K562 (cell line): ENCODE results near the gene UBXN1. TPM values are rescaled to one million over a fixed set of nuclear protein-coding genes. Genes with fewer than 3 reads are reported as not detected.

ENCODE experiments used
- GATA2 ChIP-seq: sonication (generic); formaldehyde crosslinking; IDR thresholded peaks from 2 replicates; pipeline ENCODE4 v1.4.0; 2020; ENCODE audit warnings: mild to moderate bottlenecking, missing genetic modification reagents
- NELFE ChIP-seq: IDR thresholded peaks from 2 replicates; pipeline ENCODE4 v1.6.1; 2011; ENCODE audit warnings: mild to moderate bottlenecking; ENCODE audit not compliant: insufficient read depth, insufficient read length
- NR3C1 ChIP-seq: sonication (generic); formaldehyde crosslinking; IDR thresholded peaks from 2 replicates; pipeline ENCODE4 v1.8.1; 2022; ENCODE audit warnings: missing genetic modification reagents
- SAFB2 ChIP-seq: fragments of 200-400 bp; formaldehyde crosslinking; IDR thresholded peaks from 2 replicates; pipeline ENCODE4 v1.6.1; 2018; ENCODE audit warnings: borderline replicate concordance, low read length, low read depth, moderate library complexity; ENCODE audit not compliant: severe bottlenecking
- TCF3 ChIP-seq: sonication (generic); formaldehyde crosslinking; IDR thresholded peaks from 2 replicates; pipeline ENCODE4 v1.4.0; 2020; ENCODE audit warnings: mild to moderate bottlenecking, missing genetic modification reagents
- ZC3H4 ChIP-seq: sonication (generic); formaldehyde crosslinking; IDR thresholded peaks from 2 replicates; pipeline ENCODE4 v1.9.0; 2021; ENCODE audit warnings: missing genetic modification reagents, borderline replicate concordance
- ZNF561 ChIP-seq: fragments of 450-650 bp; formaldehyde crosslinking; conservative IDR thresholded peaks from 2 replicates; pipeline ENCODE4 v1.4.0; 2020; ENCODE audit warnings: mild to moderate bottlenecking, moderate library complexity
- polyA plus RNA-seq, 8 experiments: library from polyadenylated mRNA; depleted of rRNA in 4 of 8; stranded (reverse) in 5 of 8; unstranded in 3 of 8; fragments of >200 nt; fragmentation: Nextera tagmentation in 2 of 8; fragmentation: Illumina TruSeq in 1 of 8; extraction: Ambion mirVana in 2 of 8; extraction: Trizol in 1 of 8; gene quantifications; 2 replicates each; pipeline versions ENCODE4 v1.2.1 to v1.2.3, GENCODE V29; 2011 to 2014; ENCODE audit warnings: inconsistent platforms in 1 of 8, missing spikeins in 1 of 8
- total RNA-seq, 7 experiments: library from RNA; depleted of rRNA in 6 of 7; stranded (reverse); fragments of >200 nt in 6 of 7; fragmentation: Illumina TruSeq in 2 of 7; extraction: Trizol in 2 of 7; gene quantifications; 2 replicates each; pipeline versions ENCODE4 v1.2.1 to v1.2.3, GENCODE V29; 2011 to 2021; ENCODE audit warnings: low replicate concordance in 1 of 7
- TF ChIP-seq, protein P1 (sequence below): fragments of 250-450 bp; sonication (Bioruptor Pico); IDR thresholded peaks from 2 replicates; pipeline ENCODE4 v1.5.0; 2021; ENCODE audit warnings: mild to moderate bottlenecking, moderate library complexity
- TF ChIP-seq, protein P2 (sequence below): fragments of 450-650 bp; IDR thresholded peaks from 2 replicates; pipeline ENCODE4 v1.6.1; 2016; ENCODE audit warnings: mild to moderate bottlenecking, moderate library complexity
- TF ChIP-seq, protein P3 (sequence below), 2 experiments: fragments of 450-650 bp; conservative IDR thresholded peaks; 2 replicates each; pipeline ENCODE4 v1.6.1; 2017; ENCODE audit warnings: mild to moderate bottlenecking in 2 of 2, moderate library complexity in 2 of 2

UBXN1 gene
- total and polyA plus RNA-seq, 9 of the 15 experiments (the other 6 are each of a cell fraction or from before 2014, with no cell fraction given), result 4.8 to 263 (median 99.7) TPM

DNA sequence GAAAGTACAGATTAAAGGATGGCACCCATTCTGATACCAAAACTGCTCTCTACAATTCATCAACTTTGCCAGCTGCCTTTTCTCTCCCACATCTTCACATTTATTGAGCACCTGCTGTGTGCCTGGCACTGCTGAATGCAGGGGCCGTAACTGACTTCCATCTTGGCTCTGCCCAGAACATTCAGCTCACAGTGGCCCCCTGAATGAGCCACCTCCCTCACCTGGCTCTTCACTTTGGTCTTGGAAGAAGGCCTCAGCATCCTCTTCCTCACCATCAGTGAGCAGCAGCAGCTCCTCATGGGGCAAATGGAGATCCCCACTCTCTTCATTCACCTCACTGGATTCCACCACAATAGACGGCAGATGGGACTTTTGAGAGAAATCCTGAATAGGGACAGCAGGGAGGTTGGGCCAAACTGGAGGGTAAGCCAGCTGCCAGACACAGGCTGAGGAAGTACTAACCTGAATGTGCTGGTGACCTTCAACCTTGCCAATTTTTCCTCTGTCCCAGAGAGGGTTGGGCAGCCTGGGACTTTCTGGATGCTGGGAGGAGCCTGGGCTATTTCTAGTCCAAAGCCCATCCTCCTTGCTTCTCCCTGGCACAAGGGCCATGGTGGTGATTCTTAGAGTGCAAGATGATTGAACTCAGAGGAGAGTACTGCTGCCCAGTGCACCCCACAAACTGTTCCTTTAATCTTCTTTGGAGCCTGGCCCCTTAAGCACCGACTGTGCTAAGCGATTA is 9.3 kb downstream of the UBXN1 start (continued):
- TF ChIP-seq, protein P1, sequence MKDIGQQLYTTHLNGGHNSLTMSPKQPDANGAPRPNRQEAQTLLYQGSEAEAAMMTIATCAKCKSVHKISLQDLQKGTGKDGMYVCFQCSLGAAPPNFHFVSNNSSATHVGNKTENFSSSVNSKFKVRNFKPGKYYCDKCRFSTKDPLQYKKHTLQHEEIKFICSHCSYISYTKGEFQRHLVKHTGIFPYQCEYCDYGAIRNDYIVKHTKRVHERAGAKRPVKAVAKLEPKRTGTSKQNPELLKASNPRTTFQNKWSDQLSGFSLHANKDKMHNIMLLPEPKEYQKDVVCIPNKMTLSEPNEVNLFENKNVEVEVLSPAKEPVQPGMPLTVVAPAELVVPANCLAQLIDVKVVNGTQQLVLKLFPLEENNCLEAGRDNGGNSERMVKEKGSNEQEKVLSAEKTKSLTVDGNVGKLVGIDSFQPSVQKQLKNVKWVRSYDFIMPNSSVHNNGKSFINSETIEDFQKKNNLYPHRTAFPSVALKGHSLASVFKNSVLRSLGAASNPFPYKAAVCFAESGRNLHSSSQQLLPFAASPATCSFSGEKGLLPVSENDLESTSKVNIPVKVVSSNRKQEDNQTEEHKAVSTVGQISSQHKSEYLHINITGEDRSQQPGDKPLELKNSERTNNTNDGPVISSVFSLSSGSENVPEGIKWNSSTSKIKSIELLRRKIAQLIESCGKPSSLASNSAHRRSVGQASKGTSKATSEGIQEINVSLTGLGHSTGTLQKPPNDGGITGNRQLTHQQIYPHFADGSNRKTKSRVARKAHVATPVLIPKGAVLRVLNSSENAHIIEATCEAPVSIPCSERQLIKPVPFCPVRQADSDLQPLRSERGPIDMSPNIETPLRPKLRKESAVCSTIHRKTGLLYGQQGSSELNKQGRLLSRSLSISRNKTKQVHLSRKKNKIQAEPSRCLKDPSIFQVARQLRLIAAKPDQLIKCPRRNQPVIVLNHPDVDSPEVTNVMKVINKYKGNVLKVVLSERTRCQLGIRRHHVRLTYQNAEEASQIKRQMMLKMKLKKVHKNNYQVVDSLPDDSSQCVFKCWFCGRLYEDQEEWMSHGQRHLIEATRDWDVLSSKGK (CRISPR knock-in tag), result no peak
- TF ChIP-seq NR3C1 (CRISPR knock-in tag) (no peak), ZNF561 (CRISPR knock-in tag) (no peak), TCF3 (CRISPR knock-in tag) (0 out of 2 replicates have a peak, but pooled peaks have one; percentile 12), ZC3H4 (no peak), GATA2 (CRISPR knock-in tag) (no peak), NELFE (no peak), SAFB2 (no peak)
- TF ChIP-seq, protein P2, sequence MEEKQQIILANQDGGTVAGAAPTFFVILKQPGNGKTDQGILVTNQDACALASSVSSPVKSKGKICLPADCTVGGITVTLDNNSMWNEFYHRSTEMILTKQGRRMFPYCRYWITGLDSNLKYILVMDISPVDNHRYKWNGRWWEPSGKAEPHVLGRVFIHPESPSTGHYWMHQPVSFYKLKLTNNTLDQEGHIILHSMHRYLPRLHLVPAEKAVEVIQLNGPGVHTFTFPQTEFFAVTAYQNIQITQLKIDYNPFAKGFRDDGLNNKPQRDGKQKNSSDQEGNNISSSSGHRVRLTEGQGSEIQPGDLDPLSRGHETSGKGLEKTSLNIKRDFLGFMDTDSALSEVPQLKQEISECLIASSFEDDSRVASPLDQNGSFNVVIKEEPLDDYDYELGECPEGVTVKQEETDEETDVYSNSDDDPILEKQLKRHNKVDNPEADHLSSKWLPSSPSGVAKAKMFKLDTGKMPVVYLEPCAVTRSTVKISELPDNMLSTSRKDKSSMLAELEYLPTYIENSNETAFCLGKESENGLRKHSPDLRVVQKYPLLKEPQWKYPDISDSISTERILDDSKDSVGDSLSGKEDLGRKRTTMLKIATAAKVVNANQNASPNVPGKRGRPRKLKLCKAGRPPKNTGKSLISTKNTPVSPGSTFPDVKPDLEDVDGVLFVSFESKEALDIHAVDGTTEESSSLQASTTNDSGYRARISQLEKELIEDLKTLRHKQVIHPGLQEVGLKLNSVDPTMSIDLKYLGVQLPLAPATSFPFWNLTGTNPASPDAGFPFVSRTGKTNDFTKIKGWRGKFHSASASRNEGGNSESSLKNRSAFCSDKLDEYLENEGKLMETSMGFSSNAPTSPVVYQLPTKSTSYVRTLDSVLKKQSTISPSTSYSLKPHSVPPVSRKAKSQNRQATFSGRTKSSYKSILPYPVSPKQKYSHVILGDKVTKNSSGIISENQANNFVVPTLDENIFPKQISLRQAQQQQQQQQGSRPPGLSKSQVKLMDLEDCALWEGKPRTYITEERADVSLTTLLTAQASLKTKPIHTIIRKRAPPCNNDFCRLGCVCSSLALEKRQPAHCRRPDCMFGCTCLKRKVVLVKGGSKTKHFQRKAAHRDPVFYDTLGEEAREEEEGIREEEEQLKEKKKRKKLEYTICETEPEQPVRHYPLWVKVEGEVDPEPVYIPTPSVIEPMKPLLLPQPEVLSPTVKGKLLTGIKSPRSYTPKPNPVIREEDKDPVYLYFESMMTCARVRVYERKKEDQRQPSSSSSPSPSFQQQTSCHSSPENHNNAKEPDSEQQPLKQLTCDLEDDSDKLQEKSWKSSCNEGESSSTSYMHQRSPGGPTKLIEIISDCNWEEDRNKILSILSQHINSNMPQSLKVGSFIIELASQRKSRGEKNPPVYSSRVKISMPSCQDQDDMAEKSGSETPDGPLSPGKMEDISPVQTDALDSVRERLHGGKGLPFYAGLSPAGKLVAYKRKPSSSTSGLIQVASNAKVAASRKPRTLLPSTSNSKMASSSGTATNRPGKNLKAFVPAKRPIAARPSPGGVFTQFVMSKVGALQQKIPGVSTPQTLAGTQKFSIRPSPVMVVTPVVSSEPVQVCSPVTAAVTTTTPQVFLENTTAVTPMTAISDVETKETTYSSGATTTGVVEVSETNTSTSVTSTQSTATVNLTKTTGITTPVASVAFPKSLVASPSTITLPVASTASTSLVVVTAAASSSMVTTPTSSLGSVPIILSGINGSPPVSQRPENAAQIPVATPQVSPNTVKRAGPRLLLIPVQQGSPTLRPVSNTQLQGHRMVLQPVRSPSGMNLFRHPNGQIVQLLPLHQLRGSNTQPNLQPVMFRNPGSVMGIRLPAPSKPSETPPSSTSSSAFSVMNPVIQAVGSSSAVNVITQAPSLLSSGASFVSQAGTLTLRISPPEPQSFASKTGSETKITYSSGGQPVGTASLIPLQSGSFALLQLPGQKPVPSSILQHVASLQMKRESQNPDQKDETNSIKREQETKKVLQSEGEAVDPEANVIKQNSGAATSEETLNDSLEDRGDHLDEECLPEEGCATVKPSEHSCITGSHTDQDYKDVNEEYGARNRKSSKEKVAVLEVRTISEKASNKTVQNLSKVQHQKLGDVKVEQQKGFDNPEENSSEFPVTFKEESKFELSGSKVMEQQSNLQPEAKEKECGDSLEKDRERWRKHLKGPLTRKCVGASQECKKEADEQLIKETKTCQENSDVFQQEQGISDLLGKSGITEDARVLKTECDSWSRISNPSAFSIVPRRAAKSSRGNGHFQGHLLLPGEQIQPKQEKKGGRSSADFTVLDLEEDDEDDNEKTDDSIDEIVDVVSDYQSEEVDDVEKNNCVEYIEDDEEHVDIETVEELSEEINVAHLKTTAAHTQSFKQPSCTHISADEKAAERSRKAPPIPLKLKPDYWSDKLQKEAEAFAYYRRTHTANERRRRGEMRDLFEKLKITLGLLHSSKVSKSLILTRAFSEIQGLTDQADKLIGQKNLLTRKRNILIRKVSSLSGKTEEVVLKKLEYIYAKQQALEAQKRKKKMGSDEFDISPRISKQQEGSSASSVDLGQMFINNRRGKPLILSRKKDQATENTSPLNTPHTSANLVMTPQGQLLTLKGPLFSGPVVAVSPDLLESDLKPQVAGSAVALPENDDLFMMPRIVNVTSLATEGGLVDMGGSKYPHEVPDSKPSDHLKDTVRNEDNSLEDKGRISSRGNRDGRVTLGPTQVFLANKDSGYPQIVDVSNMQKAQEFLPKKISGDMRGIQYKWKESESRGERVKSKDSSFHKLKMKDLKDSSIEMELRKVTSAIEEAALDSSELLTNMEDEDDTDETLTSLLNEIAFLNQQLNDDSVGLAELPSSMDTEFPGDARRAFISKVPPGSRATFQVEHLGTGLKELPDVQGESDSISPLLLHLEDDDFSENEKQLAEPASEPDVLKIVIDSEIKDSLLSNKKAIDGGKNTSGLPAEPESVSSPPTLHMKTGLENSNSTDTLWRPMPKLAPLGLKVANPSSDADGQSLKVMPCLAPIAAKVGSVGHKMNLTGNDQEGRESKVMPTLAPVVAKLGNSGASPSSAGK, result no peak
- TF ChIP-seq, protein P3, sequence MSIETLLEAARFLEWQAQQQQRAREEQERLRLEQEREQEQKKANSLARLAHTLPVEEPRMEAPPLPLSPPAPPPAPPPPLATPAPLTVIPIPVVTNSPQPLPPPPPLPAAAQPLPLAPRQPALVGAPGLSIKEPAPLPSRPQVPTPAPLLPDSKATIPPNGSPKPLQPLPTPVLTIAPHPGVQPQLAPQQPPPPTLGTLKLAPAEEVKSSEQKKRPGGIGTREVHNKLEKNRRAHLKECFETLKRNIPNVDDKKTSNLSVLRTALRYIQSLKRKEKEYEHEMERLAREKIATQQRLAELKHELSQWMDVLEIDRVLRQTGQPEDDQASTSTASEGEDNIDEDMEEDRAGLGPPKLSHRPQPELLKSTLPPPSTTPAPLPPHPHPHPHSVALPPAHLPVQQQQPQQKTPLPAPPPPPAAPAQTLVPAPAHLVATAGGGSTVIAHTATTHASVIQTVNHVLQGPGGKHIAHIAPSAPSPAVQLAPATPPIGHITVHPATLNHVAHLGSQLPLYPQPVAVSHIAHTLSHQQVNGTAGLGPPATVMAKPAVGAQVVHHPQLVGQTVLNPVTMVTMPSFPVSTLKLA (conservative IDR thresholded peaks at IDR 0.05), result 0 out of 4 replicates have a peak, but pooled peaks of 1 of the 2 experiments have one; percentile 11
